A673 (cell line): Measurements from ENCODE around the gene MGAT5.

ENCODE experiments used
- EZH2 ChIP-seq: fragments of 200-600 bp; sonication (generic); IDR thresholded peaks from 2 replicates; pipeline ENCODE4 v1.6.1; 2017; ENCODE audit warnings: borderline replicate concordance, low read depth, mild to moderate bottlenecking, mixed read lengths, antibody characterized with exemption, low read length; ENCODE audit not compliant: poor library complexity, severe bottlenecking
- TF ChIP-seq, protein P1 (sequence below): fragments of 300-800, 200-600 bp; sonication (generic); conservative IDR thresholded peaks from 2 replicates; pipeline ENCODE4 v1.5.1; 2017; ENCODE audit warnings: low read depth, mild to moderate bottlenecking, antibody characterized with exemption, low read length, moderate library complexity, mixed read lengths

DNA sequence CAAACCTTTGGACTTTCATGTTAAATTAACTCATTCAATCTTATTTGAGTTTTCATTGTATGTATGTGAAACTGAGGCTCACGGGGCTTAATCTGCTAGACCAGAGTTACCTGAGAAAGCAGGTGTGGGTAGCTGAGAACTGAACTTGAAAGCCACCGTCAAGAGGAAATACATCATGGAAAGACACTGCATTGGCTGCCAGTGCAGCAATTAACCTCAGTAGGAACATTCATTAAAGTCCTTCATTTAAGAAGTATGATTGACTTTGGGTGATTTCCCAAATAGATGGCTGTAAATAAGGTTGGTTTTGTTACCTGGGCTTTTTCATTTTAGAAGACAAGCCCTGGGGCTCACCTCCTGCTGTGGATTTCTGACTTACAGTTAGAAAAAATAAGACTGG lies 36.5 kb upstream of the MGAT5 start:
- TF ChIP-seq, protein P1, sequence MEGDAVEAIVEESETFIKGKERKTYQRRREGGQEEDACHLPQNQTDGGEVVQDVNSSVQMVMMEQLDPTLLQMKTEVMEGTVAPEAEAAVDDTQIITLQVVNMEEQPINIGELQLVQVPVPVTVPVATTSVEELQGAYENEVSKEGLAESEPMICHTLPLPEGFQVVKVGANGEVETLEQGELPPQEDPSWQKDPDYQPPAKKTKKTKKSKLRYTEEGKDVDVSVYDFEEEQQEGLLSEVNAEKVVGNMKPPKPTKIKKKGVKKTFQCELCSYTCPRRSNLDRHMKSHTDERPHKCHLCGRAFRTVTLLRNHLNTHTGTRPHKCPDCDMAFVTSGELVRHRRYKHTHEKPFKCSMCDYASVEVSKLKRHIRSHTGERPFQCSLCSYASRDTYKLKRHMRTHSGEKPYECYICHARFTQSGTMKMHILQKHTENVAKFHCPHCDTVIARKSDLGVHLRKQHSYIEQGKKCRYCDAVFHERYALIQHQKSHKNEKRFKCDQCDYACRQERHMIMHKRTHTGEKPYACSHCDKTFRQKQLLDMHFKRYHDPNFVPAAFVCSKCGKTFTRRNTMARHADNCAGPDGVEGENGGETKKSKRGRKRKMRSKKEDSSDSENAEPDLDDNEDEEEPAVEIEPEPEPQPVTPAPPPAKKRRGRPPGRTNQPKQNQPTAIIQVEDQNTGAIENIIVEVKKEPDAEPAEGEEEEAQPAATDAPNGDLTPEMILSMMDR, result no peak
- TF ChIP-seq EZH2, result no peak
